ENCODE data around the gene PPP1R3C. TPM values are rescaled to one million over a fixed set of nuclear protein-coding genes. Genes with fewer than 3 reads are reported as not detected.

Gene PPP1R3C
- total RNA-seq, result not detected

DNA sequence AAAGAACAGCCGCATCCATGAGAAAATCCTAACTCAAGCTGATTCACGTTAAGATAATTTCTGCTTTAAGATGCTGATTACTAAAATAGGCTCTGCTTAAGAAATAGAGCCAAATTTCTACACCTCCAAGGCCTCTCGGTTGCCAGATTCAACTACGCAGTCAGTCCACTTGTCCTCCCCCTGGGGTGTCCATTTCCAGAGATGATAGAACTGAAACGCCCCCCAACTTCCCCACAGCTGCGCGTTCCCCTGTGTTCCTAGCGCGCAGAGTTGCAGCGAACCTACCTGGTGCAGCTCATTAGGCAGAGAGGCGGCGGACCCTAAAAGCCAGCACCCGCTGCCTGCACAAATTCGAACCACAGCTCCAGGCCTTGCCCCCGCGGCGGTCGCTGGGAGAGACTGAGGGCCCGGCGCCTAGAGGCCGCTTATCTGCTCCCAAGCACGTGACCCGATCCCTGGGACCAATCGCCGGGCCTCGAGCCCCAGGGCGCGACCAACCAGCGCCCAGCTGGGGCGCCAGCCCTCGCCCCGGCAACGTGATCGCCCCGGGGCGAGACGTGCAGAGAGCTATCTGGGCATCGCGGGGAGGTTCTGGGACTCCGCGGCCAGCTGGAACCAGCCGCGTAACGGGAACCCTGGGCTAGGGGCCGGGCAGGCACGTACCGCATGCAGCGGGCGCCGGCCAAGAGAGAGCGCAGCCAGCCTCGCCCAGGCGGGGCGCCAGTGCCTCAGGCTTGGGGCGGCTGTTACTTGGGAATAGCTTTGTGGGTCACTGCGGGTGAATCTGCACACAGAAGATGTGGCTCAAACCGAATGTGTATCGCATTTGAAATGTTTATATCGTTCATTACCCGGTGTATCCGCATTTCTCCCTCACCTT, at the start of gene PPP1R3C:
PPP1R3C (minus strand) TSS at position 401 of the 880 bp plus-strand sequence; CDS start at position 299, 102 bp downstream.

Other genes starting within 250 kb of the PPP1R3C start
- gene HECTD2, start 222.7 kb downstream of the PPP1R3C start, total RNA-seq, result 1 to 10 TPM; 1.1 TPM
- gene TNKS2, start 165.4 kb upstream of the PPP1R3C start, total RNA-seq, result 10 to 100 TPM; 38.4 TPM